ENCODE measurements around the gene CFB. TPM values are rescaled to one million over a fixed set of nuclear protein-coding genes. Genes with fewer than 3 reads are reported as not detected.
A peak's percentile ranks its signal among the peaks of the same experiment; 100 is the strongest.

Gene CFB
- total and polyA plus RNA-seq, 2 of the 13 experiments (the other 11 are each of a cell fraction or from before 2014, with no cell fraction given) = 171 to 513 TPM

GRCh38 chr6:31972709-31973350 lies 26.9 kb downstream of the CFB start (continued):
- TF ChIP-seq PRDM10 (CRISPR knock-in tag; IDR thresholded peaks at IDR 0.05; ENCODE audit: low read depth) (peak; percentile 18; the same call in 1 of the 2 replicates), ZNF34 (CRISPR knock-in tag; IDR thresholded peaks at IDR 0.05; ENCODE audit: borderline replicate concordance) (0 out of 2 replicates have a peak, but pooled peaks have one; percentile 23), KLF16 (CRISPR knock-in tag; IDR thresholded peaks at IDR 0.05) (no peak), ZNF407 (CRISPR knock-in tag; IDR thresholded peaks at IDR 0.05; ENCODE audit: not compliant biosample characterization) (peak; percentile 13), MTF1 (CRISPR knock-in tag; IDR thresholded peaks at IDR 0.05) (no peak; the same call in 1 of the 2 replicates), ZBTB46 (CRISPR knock-in tag; IDR thresholded peaks at IDR 0.05; ENCODE audit: borderline replicate concordance) (0 out of 2 replicates have a peak, but pooled peaks have one; percentile 5), MED13 (CRISPR knock-in tag; IDR thresholded peaks at IDR 0.05) (0 out of 2 replicates have a peak, but pooled peaks have one; percentile 27), STAT6 (CRISPR knock-in tag; IDR thresholded peaks at IDR 0.05; ENCODE audit: borderline replicate concordance) (peak; percentile 21; the same call in 1 of the 2 replicates), ZNF160 (CRISPR knock-in tag; IDR thresholded peaks at IDR 0.05) (peak; percentile 86; the same call in 1 of the 2 replicates), DR1 (CRISPR knock-in tag; IDR thresholded peaks at IDR 0.05) (peak; percentile 43; the same call in 1 of the 2 replicates), MEIS2 (CRISPR knock-in tag; IDR thresholded peaks at IDR 0.05) (peak; percentile 24; the same call in 1 of the 2 replicates)
